Lower leg skin (tissue), 4 donors: ENCODE results near the gene RAB30. TPM values are rescaled to one million over a fixed set of nuclear protein-coding genes. Genes with fewer than 3 reads are reported as not detected.

Source experiments
- DNase-seq, 2 donors: peaks; one replicate each; pipeline ENCODE4 v3.0.0-alpha.2; 2019; ENCODE audit warnings: low spot score in 2 of 2
- H3K4me3 ChIP-seq: fragments of 200-600 bp; sonication (generic); 2 replicates; pipeline ENCODE4 v1.5.1; 2017; ENCODE audit warnings: mild to moderate bottlenecking, low read depth; ENCODE audit not compliant: poor library complexity, severe bottlenecking
- POLR2A ChIP-seq, 2 donors: fragments of 450-650 bp; IDR thresholded peaks; one replicate each; pipeline ENCODE4 v1.6.1; 2016 to 2017; ENCODE audit warnings: antibody characterized with exemption in 2 of 2, mild to moderate bottlenecking in 1 of 2, moderate library complexity in 1 of 2
- WGBS, 2 donors: methylation state at CpG; one replicate each; pipeline ENCODE4 v1.1.5; 2018; 5-methylcytosine and 5-hydroxymethylcytosine counted together
- intact Hi-C: fragments of 100-400 bp; cut with DNase I; formaldehyde crosslinking; loops from one replicate; pipeline ENCODE4 v1.15.0; 2023; ENCODE audit warnings: low total_unique reads
- total RNA-seq, 4 donors: library from RNA; depleted of rRNA; stranded (reverse); fragments of >200 nt; gene quantifications; one replicate each; pipeline ENCODE4 v1.1.0, GENCODE V29; 2016
- TF ChIP-seq, protein P1 (sequence below), 3 donors: fragments of 450-650 bp; IDR thresholded peaks; one replicate each; pipeline ENCODE4 v1.5.1; 2016; ENCODE audit warnings: antibody characterized with exemption in 3 of 3, mild to moderate bottlenecking in 3 of 3, moderate library complexity in 2 of 3

RAB30 gene
- total RNA-seq, 4 donors from 2014 or later = 13.4 to 53.9 (median 25.7) TPM

GRCh38 chr11:83035070-83035854 is 36.4 kb downstream of the RAB30 start:
- H3K4me3 ChIP-seq = no peak overlapping the region
- 37 to 43% methylated on average over 6 of the region's 6 CpGs for WGBS, 2 donors
- intact Hi-C loops = no loop called here
- no peak for TF ChIP-seq POLR2A (IDR thresholded peaks at IDR 0.05)
- TF ChIP-seq, protein P1, sequence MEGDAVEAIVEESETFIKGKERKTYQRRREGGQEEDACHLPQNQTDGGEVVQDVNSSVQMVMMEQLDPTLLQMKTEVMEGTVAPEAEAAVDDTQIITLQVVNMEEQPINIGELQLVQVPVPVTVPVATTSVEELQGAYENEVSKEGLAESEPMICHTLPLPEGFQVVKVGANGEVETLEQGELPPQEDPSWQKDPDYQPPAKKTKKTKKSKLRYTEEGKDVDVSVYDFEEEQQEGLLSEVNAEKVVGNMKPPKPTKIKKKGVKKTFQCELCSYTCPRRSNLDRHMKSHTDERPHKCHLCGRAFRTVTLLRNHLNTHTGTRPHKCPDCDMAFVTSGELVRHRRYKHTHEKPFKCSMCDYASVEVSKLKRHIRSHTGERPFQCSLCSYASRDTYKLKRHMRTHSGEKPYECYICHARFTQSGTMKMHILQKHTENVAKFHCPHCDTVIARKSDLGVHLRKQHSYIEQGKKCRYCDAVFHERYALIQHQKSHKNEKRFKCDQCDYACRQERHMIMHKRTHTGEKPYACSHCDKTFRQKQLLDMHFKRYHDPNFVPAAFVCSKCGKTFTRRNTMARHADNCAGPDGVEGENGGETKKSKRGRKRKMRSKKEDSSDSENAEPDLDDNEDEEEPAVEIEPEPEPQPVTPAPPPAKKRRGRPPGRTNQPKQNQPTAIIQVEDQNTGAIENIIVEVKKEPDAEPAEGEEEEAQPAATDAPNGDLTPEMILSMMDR (IDR thresholded peaks at IDR 0.05) = no peak
- DNase-seq = peak in 1 of 2 donors; percentile 46

GRCh38 chr11:83034673-83035014 is 37.1 kb downstream of the RAB30 start:
- H3K4me3 ChIP-seq = no peak overlapping the region
- intact Hi-C loops = no loop called here
- DNase-seq = no peak
- TF ChIP-seq, protein P1 (IDR thresholded peaks at IDR 0.05) = no peak
- TF ChIP-seq POLR2A (IDR thresholded peaks at IDR 0.05) = no peak

- no peak for TF ChIP-seq POLR2A (IDR thresholded peaks at IDR 0.05)
- TF ChIP-seq, protein P1 (IDR thresholded peaks at IDR 0.05) = no peak
- intact Hi-C loops = no loop called here
- peak; percentile 54 to 88 for DNase-seq
- H3K4me3 ChIP-seq = no peak overlapping the region
- 7 to 14% methylated on average over 6 of the region's 6 CpGs for WGBS, 2 donors
Measured at GRCh38 chr11:83033972-83034672, 37.6 kb downstream of the RAB30 start.

DNA sequence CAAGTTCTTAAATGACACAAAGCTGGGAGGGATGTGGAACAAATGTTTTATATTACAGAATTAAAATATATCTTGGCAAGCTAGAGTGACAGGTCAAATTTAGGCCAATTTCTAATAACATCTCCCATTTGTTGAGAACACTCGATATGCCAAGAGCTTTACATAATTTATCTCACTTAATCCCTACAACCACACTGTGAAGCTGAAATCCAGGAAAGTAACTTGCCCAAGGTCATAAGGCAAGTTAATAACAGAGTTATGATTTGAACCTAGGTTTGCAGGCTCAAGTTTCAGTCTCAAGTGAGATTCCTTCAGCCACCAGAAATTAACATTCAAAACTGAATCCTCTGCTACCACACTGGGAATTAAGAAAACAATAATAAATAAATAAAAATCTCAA is 38.3 kb downstream of the RAB30 start:
- no peak for TF ChIP-seq POLR2A (IDR thresholded peaks at IDR 0.05)
- TF ChIP-seq, protein P1 (IDR thresholded peaks at IDR 0.05) = no peak
- intact Hi-C loops = no loop called here
- H3K4me3 ChIP-seq = no peak overlapping the region
- WGBS, 2 donors = 17 to 23% methylated on average over 1 of the region's 1 CpG
- DNase-seq = no peak

- DNase-seq = no peak
- TF ChIP-seq, protein P1 (IDR thresholded peaks at IDR 0.05) = no peak
- TF ChIP-seq POLR2A (IDR thresholded peaks at IDR 0.05) = no peak
- 62 to 74% methylated on average over 4 of the region's 4 CpGs for WGBS, 2 donors
- no peak overlapping the region for H3K4me3 ChIP-seq
- intact Hi-C loops = no loop called here
Measured at GRCh38 chr11:83031127-83031526, 40.6 kb downstream of the RAB30 start.
